ENCODE data around the gene PIEZO1.

DNA sequence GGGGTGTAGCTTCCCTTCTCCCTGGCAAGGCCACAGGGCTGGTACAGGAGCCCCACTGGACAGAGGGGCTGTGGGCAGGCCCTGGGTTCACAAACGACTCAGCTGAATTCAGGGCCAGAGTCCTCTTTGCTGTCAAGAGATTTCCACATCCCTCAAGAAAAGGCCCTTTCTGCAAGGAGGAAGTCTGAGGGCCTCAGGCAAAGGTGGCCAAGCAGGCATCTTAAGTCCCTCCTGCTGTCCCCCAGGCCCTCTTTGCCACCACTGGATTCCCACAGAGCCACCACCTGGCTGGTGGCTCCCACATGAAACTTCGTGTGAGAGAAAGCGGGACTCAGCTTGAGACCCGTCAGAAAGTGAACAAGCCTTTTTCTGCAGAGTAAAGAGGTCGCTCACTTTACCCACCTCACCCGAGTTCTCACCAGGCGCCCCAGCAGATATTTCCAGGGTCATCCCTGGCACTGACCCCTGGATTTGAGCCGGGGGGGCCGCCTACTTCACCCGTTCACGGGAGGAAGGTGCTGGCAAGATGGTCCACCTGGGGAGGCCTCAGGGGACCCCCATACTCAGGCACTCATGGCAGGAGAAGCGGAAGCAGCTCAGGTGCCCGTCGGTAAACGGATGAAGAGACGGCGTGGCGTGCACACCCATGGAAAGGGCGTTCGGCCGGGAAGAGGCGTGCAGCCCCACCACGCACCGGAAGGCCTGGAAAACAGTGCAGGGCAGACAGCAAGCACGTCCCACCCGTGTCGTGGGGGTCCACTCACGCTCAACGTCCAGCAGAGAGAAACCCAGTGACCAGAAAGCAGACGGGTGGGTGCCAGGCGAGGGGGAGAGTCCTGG, 82.4 kb downstream of the PIEZO1 start:
- TF ChIP-seq, protein P1, sequence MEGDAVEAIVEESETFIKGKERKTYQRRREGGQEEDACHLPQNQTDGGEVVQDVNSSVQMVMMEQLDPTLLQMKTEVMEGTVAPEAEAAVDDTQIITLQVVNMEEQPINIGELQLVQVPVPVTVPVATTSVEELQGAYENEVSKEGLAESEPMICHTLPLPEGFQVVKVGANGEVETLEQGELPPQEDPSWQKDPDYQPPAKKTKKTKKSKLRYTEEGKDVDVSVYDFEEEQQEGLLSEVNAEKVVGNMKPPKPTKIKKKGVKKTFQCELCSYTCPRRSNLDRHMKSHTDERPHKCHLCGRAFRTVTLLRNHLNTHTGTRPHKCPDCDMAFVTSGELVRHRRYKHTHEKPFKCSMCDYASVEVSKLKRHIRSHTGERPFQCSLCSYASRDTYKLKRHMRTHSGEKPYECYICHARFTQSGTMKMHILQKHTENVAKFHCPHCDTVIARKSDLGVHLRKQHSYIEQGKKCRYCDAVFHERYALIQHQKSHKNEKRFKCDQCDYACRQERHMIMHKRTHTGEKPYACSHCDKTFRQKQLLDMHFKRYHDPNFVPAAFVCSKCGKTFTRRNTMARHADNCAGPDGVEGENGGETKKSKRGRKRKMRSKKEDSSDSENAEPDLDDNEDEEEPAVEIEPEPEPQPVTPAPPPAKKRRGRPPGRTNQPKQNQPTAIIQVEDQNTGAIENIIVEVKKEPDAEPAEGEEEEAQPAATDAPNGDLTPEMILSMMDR (IDR thresholded peaks at IDR 0.05) = no peak
- TF ChIP-seq ZFX (IDR thresholded peaks at IDR 0.05; ENCODE audit: borderline replicate concordance) = no peak

Data from 22Rv1 (cell line).